Endothelial cell of hepatic sinusoid (primary cell): Measurements from ENCODE around the gene KCNK6.
"Not testable (repeated sequence)": the region's sequence is repeated elsewhere in the genome, so short reads cannot be mapped to it uniquely, and the experiment has no call there.

ENCODE experiments used
- in situ Hi-C: cut with HindIII; loops from 2 replicates; pipeline ENCODE4 v1.10.0; 2017; ENCODE audit warnings: low sequenced_read_pairs

The KCNK6 gene

GRCh38 chr19:38360839-38361631 is 41.4 kb downstream of the KCNK6 start:
- in situ Hi-C loops, result no loop called here

DNA sequence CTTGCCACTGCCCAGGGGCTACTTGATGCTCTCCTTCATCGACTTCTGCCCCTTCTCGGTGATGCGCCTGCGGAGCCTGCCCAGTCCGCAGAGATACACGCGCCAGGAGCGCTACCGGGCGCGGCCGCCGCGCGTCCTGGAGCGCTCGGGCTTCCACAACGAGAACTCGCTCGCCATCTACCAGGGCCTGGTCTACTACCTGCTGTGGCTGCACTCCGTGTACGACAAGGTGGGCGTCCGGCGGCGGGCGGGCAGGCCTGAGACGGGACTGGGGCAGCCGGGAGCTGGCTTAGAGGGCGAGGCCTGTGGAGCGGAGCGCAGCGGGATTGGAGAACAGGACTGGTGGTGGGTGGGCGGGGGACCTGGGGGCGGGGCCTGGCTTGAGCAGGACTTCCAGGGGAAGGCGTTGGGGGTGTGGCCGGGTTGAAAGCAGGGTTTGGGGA is 42.0 kb downstream of the KCNK6 start:
- in situ Hi-C loops, result no loop called here

GRCh38 chr19:38362076-38362945 is 42.7 kb downstream of the KCNK6 start:
- in situ Hi-C loops, result no loop called here

GRCh38 chr19:38362946-38363688 is 43.5 kb downstream of the KCNK6 start:
- in situ Hi-C loops, result not testable (repeated sequence)

DNA sequence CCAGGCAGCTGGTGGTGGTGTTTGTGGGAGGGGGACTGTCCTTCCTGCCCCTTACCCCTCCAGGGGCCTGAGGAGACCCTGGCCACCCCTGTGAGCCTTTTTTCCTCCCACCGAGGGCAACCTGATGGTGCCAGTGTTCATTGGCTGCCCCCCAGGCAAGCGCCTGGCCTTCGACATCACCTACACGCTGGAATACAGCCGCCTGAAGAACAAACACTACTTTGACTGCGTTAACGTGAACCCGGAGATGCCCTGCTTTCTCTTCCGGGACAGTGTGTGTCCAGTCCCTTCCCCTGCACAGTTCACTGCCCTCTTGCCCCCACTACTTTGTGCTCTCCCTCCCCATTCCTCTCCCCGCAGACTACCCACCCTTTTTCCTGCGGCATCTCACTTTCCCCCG is 47.4 kb downstream of the KCNK6 start:
- in situ Hi-C loops, result no loop called here

DNA sequence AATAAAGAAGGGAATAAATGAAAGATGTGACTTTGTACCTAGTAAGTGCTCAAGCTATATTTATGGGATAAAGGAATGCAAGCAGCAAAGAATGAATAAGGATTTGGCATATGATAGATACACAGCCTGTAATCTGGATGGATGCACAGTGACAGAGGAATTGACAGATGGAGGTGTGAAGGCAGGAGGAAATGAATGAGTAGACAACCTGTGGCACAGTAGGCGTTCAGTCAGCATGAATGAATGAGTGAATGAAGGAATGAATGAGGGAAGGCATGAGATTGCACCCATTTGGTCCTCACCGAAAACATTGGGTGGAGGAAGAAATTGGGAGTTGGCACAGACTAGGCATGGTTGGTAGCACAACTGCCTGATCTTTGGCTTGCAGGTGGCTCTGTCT is 49.9 kb downstream of the KCNK6 start:
- in situ Hi-C loops, result no loop called here

- in situ Hi-C loops, result no loop called here
Measured at GRCh38 chr19:38370299-38370698, 50.7 kb downstream of the KCNK6 start.

GRCh38 chr19:38371081-38371480 is 51.4 kb downstream of the KCNK6 start:
- in situ Hi-C loops, result no loop called here

GRCh38 chr19:38373907-38374331 is 54.3 kb downstream of the KCNK6 start:
- in situ Hi-C loops, result no loop called here

GRCh38 chr19:38374332-38375097 is 54.9 kb downstream of the KCNK6 start, which contains the start of gene PSMD8:
Gene PSMD8, plus strand, starts transcription at chr19:38374571. Its CDS starts 31 bp downstream, at chr19:38374602.
- in situ Hi-C loops, result no loop called here

GRCh38 chr19:38375098-38375493 is 55.5 kb downstream of the KCNK6 start:
- in situ Hi-C loops, result no loop called here

DNA sequence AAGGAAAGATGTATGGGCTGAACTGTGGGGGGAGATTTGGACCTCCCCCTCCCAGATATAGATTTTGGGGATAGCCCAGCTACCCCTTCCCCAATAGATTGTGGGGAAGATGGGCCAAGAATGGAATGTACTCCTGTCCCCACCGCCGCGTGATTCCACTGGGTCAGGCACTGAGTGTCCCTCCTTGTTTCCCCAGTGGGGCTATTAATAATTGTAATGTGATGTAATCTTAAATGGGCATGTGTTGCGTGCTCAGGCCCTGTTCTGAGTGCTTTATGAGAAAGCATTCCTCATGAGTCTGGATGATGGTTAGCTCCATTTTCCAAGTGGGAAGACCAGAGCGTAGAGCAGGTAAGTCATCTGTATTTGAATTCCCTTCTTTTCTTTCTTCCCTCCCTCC is 56.1 kb downstream of the KCNK6 start:
- in situ Hi-C loops, result no loop called here

GRCh38 chr19:38376576-38376975 is 56.9 kb downstream of the KCNK6 start:
- in situ Hi-C loops, result no loop called here

DNA sequence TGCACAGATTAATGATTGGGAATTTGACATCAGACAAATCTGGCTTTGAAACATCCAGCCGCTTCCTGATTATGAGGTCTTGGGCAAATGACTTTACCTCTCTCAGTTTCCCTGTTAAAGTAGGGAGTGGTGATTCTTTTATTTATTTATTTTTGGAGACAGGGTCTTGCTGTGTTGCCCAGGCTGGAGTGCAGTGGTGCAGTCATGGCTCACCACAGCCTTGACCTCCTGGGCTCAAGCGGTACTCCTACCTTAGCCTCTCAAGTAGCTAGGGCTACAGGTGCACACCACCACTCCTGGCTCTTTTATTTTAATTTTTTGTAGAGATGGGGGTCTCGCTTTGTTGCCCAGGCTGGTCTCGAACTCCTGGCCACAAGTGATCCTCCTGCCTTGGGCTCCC is 57.4 kb downstream of the KCNK6 start:
- in situ Hi-C loops, result no loop called here

DNA sequence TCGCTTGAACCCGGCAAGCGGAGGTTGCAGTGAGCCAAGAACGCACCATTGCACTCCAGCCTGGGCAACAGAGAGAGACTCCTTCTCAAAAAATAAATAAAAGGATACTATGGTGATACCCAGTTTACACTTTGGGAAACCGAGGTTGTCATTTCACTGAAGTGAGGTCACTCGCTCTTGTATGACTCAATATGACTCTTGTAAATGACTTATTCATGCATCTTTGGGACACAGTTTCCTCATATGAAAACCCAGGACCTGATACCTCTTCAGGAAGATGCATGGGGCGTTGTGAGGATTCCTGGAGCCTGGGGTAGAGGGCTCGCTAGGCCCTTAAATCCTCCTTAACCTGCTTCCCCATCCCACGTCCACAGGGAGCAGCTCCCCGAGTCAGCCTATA is 59.2 kb downstream of the KCNK6 start:
- in situ Hi-C loops, result no loop called here

GRCh38 chr19:38381138-38381537 is 61.5 kb downstream of the KCNK6 start:
- in situ Hi-C loops, result no loop called here
